Glutamatergic neuron (in vitro differentiated cells): ENCODE results near the gene TNFRSF4. TPM values are rescaled to one million over a fixed set of nuclear protein-coding genes. Genes with fewer than 3 reads are reported as not detected.

ENCODE experiments used
- DNase-seq: peaks from one replicate; pipeline ENCODE4 v3.0.0; 2022
- H3K27ac Mint-ChIP-seq: one replicate; pipeline ENCODE4 v1.8.0; 2020; ENCODE audit warnings: mild to moderate bottlenecking, mixed read lengths, inconsistent platforms; ENCODE audit not compliant: unreplicated experiment
- H3K27me3 Mint-ChIP-seq: one replicate; pipeline ENCODE4 v1.8.0; 2020; ENCODE audit warnings: mild to moderate bottlenecking, moderate library complexity, mixed read lengths, inconsistent platforms; ENCODE audit not compliant: unreplicated experiment
- H3K36me3 Mint-ChIP-seq: one replicate; pipeline ENCODE4 v1.8.0; 2020; ENCODE audit warnings: mild to moderate bottlenecking, mixed read lengths, inconsistent platforms; ENCODE audit not compliant: unreplicated experiment
- H3K4me1 Mint-ChIP-seq: one replicate; pipeline ENCODE4 v1.8.0; 2020; ENCODE audit warnings: mild to moderate bottlenecking, low read depth, mixed read lengths, inconsistent platforms; ENCODE audit not compliant: unreplicated experiment
- H3K4me3 Mint-ChIP-seq: one replicate; pipeline ENCODE4 v1.8.0; 2020; ENCODE audit warnings: mild to moderate bottlenecking, mixed read lengths, inconsistent platforms; ENCODE audit not compliant: unreplicated experiment
- H3K9me3 Mint-ChIP-seq: one replicate; pipeline ENCODE4 v1.8.0; 2020; ENCODE audit warnings: mild to moderate bottlenecking, moderate library complexity, mixed read lengths, inconsistent platforms; ENCODE audit not compliant: unreplicated experiment
- total RNA-seq: library from RNA; stranded (reverse); fragmentation: NEBNext Ultra II Directional; extraction: Animal tissue kit (Norgen Biotek cat#: 25700); gene quantifications from one replicate; pipeline ENCODE4 v1.2.1, GENCODE V29; 2021; ENCODE audit not compliant: unreplicated experiment
- TF ChIP-seq, protein P1 (sequence below): fragments of 200-600 bp; sonication (generic); IDR thresholded peaks from one replicate; pipeline ENCODE4 v1.5.0; 2021; ENCODE audit not compliant: partially characterized antibody, unreplicated experiment

The TNFRSF4 gene
- total RNA-seq, 1 donor from 2014 or later: 0.29 TPM

GRCh38 chr1:1247341-1247913 lies 33.5 kb upstream of the TNFRSF4 start:
- H3K27me3 Mint-ChIP-seq: no peaks in the 10 kb centered on the region
- no peaks in the 10 kb centered on the region for H3K4me1 Mint-ChIP-seq
- no peak for DNase-seq
- peaks cover 2% of the 10 kb centered on the region for H3K9me3 Mint-ChIP-seq
- no peaks in the 10 kb centered on the region for H3K36me3 Mint-ChIP-seq
- no peak overlapping the region for H3K27ac Mint-ChIP-seq
- H3K4me3 Mint-ChIP-seq: no peak overlapping the region
- TF ChIP-seq, protein P1, sequence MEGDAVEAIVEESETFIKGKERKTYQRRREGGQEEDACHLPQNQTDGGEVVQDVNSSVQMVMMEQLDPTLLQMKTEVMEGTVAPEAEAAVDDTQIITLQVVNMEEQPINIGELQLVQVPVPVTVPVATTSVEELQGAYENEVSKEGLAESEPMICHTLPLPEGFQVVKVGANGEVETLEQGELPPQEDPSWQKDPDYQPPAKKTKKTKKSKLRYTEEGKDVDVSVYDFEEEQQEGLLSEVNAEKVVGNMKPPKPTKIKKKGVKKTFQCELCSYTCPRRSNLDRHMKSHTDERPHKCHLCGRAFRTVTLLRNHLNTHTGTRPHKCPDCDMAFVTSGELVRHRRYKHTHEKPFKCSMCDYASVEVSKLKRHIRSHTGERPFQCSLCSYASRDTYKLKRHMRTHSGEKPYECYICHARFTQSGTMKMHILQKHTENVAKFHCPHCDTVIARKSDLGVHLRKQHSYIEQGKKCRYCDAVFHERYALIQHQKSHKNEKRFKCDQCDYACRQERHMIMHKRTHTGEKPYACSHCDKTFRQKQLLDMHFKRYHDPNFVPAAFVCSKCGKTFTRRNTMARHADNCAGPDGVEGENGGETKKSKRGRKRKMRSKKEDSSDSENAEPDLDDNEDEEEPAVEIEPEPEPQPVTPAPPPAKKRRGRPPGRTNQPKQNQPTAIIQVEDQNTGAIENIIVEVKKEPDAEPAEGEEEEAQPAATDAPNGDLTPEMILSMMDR: no peak

- Mint-ChIP-seq H3K4me1 (no peaks in the 10 kb centered on the region), H3K9me3 (peaks cover 2% of the 10 kb centered on the region), H3K27me3 (no peaks in the 10 kb centered on the region), H3K36me3 (no peaks in the 10 kb centered on the region), H3K27ac (no peak within 1 kb of the TSS), H3K4me3 (no peak within 1 kb of the TSS)
- TF ChIP-seq, protein P1: no peak
- DNase-seq: no peak
Measured at GRCh38 chr1:1246577-1247340, 32.8 kb upstream of the TNFRSF4 start, which contains the start of gene C1QTNF12. TSS of gene C1QTNF12 (minus strand) at chr1:1246722. CDS start at chr1:1246690, 32 bp downstream.

- DNase-seq: no peak
- no peaks in the 10 kb centered on the region for H3K27me3 Mint-ChIP-seq
- H3K4me3 Mint-ChIP-seq: no peak overlapping the region
- TF ChIP-seq, protein P1: no peak
- H3K27ac Mint-ChIP-seq: no peak overlapping the region
- H3K4me1 Mint-ChIP-seq: no peaks in the 10 kb centered on the region
- H3K36me3 Mint-ChIP-seq: no peaks in the 10 kb centered on the region
- H3K9me3 Mint-ChIP-seq: peaks cover 2% of the 10 kb centered on the region
Measured at GRCh38 chr1:1245817-1246576, 32.0 kb upstream of the TNFRSF4 start.

DNA sequence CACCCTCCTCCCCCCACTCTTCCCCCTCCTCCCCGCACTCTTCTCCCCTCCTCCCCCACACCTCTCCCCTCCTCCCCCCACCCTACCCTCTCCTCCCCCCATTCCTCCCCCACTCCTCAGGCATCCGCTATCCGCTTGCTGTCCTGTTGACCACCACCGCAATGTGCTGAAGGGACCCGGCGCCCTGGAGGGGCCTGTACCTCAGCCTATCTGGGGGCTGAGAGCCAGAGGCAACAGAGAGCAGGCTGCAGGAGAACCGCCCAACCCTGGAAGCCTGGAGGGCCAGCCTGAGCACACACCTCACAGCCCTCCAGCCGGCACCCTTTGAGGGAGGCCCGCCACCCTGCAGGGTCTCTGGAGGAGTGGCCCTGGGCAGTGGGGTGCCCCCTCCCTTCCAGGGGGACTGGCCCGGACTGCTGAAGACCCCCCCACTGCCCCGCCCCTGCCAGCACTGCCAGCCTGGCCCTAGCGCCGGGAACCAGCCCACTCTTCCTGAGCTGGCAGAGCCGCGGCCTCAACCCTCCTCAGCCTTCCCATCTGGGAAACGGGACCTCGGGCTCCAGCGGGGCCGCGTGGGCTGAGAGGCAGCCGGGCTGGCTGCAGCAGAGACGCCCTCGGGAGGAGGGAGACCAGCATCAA lies 31.3 kb upstream of the TNFRSF4 start:
- Mint-ChIP-seq H3K27ac (no peak overlapping the region), H3K36me3 (no peaks in the 10 kb centered on the region), H3K4me1 (no peaks in the 10 kb centered on the region), H3K27me3 (no peaks in the 10 kb centered on the region), H3K4me3 (no peak overlapping the region), H3K9me3 (peaks cover 2% of the 10 kb centered on the region)
- TF ChIP-seq, protein P1: no peak
- no peak for DNase-seq
